ENCODE data around the gene DCUN1D3. TPM values are rescaled to one million over a fixed set of nuclear protein-coding genes. Genes with fewer than 3 reads are reported as not detected.

DCUN1D3 gene
- total RNA-seq, 1 experiment from 2014 or later, result 17.7 TPM

DNA sequence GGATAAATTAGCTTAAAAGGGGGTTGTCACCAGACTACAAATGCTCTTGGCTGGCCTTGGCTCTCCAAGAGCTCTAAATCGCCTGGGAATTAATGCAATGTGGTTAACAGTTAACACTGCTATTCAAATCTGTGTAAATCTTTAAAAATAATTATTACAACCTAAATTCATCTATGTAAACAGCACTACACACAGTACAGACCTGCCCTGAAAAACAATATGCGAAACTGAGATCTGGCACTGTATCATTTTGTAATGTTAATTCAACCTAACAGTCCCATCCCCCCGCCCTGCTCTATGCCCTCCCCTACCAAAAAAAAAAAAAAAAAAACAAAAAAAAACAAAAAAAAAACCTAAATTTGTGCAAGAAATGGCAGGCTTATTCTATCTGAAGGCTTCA is 40.9 kb downstream of the DCUN1D3 start:
- H3K4me1 ChIP-seq (replicated peaks), result no peaks in the 10 kb centered on the region
- peaks cover 55% of the 10 kb centered on the region for H3K36me3 ChIP-seq
- DNase-seq (ENCODE audit: low read depth in 1 of 2, low spot score in 2 of 2), result no peak
- H3K27me3 ChIP-seq (replicated peaks), result no peaks in the 10 kb centered on the region
- no peak overlapping the region for H3K4me3 ChIP-seq
- no peak overlapping the region for H3K27ac ChIP-seq
- no peaks in the 10 kb centered on the region for H3K9me3 ChIP-seq (replicated peaks)

DNA sequence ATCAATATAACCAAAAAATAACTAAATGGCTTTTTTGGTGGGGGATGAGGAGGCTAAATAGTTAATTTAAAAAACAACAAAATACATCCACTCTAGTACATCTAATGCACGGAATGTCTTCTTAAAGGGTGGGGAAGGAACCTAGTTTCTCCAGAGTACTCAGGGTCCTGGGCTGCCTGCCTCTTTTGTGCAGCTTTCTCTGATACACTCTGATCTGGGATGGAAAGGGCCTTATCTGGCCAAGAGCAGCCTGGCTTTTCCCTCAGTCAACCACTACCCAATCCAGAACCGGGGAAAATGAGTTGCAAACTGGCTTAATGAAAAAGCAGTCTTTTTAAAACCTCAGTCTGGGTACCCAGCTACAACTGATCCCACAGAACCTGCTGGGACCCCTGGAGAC is 42.9 kb downstream of the DCUN1D3 start:
- H3K4me1 ChIP-seq (replicated peaks), result no peaks in the 10 kb centered on the region

DNA sequence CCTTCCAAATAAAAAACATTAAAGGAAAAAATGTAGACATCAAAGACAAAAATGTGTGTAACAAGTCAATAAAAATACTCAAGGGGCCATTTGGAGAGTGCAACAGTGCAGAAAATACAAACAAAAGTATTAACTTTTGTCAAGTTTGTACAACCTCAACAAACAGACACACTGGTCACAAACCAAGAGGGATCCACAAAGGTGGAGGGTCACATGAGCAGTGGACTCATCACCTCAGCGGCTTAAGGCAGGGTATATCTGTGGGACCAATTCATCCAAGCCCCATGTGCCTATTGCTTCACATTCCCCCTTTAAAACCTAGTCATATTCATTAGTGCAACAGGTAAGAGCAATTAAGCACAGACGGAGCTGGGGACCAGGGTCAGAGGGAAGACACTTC is 45.2 kb downstream of the DCUN1D3 start:
- Histone ChIP-seq H3K4me1 (replicated peaks) (peaks cover 7% of the 10 kb centered on the region; the same call in 1 of the 2 replicates), H3K27me3 (replicated peaks) (no peaks in the 10 kb centered on the region), H3K4me3 (no peak overlapping the region), H3K27ac (no peak overlapping the region), H3K36me3 (peaks cover 60% of the 10 kb centered on the region), H3K9me3 (replicated peaks) (no peaks in the 10 kb centered on the region)
- DNase-seq (ENCODE audit: low read depth in 1 of 2, low spot score in 2 of 2), result no peak

More for the DNA sequence above, 42.9 kb downstream of the DCUN1D3 start:
- Histone ChIP-seq H3K27me3 (replicated peaks) (no peaks in the 10 kb centered on the region), H3K9me3 (replicated peaks) (no peaks in the 10 kb centered on the region), H3K27ac (no peak overlapping the region), H3K4me3 (no peak overlapping the region), H3K36me3 (peaks cover 62% of the 10 kb centered on the region)
- DNase-seq (ENCODE audit: low read depth in 1 of 2, low spot score in 2 of 2), result no peak

DNA sequence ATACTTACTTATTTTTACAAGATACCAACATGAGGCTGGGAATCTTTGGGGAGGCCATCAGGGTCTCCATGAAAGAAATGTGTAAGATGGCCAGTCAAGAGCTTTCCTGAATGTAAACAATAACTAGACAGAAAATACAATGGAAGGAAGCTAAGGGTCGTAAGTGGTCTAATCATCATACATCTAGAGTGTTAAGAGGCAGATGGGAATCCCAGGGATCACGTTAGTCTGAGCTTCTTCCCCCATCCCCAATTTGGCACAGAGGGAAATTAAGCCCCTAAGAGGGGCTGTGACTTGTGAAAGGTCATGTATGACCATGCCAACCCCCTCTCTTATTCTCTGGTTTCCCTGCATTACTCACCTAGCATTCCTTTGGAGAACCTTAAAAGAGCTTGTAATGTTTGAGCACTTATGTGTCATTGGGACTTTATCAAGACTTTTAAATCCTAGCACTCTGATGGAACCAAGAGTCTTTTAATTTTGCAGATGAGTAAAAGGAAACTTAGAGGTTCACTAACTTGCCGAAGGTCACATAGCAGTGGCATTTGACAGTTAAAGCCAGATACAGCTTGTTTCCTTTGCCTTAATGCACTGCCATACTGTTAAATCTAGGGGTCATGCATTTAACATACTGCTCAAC is 46.1 kb downstream of the DCUN1D3 start:
- Histone ChIP-seq H3K27ac (no peak overlapping the region), H3K27me3 (replicated peaks) (no peaks in the 10 kb centered on the region), H3K36me3 (peaks cover 61% of the 10 kb centered on the region), H3K4me1 (replicated peaks) (peaks cover 7% of the 10 kb centered on the region; the same call in 1 of the 2 replicates), H3K9me3 (replicated peaks) (no peaks in the 10 kb centered on the region), H3K4me3 (no peak overlapping the region)
- DNase-seq (ENCODE audit: low read depth in 1 of 2, low spot score in 2 of 2), result no peak

DNA sequence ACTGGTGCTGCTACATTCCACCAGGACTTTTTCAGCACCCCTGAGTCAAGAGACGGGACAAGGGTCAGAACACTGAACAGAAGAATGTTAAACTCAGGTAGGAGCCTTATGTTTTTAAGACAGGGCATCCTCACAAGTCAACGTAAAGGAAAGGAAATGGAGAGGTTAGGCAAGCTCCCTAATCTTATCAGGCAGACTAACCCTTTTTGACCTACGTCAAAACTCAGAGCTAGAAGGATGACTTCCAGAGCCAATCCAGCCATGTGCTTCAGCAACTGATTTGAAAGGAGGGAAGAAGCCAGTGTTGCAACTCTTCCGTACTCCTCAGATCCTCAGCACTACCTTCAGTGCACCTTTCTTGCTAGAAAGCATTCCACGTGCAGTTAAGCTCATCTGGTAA is 47.0 kb downstream of the DCUN1D3 start:
- Histone ChIP-seq H3K9me3 (replicated peaks) (no peaks in the 10 kb centered on the region), H3K27ac (no peak overlapping the region), H3K4me3 (no peak overlapping the region), H3K4me1 (replicated peaks) (peaks cover 7% of the 10 kb centered on the region; the same call in 1 of the 2 replicates), H3K36me3 (peaks cover 71% of the 10 kb centered on the region), H3K27me3 (replicated peaks) (no peaks in the 10 kb centered on the region)
- DNase-seq (ENCODE audit: low read depth in 1 of 2, low spot score in 2 of 2), result no peak

DNA sequence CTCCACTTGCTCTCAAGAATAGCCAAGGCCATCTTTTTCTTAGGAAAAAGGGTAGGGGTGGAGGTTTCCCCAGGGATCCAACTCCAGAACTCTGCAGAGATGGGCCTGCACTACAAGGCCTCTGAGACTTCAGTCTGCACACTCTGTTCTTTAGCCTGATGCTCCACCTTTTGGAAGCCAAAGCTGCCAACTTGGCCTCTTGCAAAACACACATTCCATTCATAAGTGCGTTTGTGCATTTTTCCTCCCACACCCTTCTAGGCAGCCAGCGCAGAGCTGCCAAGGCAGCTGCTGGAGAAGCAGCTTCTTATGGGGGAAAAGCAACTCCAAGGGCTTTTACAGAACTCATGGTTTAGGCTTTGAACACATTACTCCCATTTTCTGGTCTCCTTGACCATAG is 48.6 kb downstream of the DCUN1D3 start:
- peak in 1 of 2 experiments; percentile 21 for DNase-seq (ENCODE audit: low read depth in 1 of 2, low spot score in 2 of 2)
- Histone ChIP-seq H3K27me3 (replicated peaks) (no peaks in the 10 kb centered on the region), H3K4me1 (replicated peaks) (peaks cover 7% of the 10 kb centered on the region; the same call in 1 of the 2 replicates), H3K36me3 (peaks cover 68% of the 10 kb centered on the region), H3K4me3 (no peak overlapping the region), H3K9me3 (replicated peaks) (no peaks in the 10 kb centered on the region), H3K27ac (no peak overlapping the region)

DNA sequence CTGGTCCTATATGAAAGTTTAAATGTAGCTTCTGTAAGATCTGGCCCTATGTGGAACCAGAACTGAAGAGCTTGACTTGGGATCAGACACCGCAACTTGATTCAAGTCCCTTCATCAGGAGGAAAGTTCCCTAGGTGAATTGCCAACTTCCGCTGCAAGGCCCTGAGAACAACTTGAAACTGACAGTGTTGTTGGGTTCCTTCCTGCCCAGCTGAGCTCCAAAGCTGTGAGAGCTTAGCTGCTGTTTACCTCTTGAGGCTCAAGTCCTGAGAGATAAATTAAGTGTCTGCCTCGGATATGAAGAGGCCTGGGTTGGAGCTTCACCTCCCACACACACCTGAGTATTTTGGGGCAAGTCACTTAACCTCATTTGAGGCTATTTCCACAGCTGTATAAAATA is 49.2 kb downstream of the DCUN1D3 start:
- DNase-seq (ENCODE audit: low read depth in 1 of 2, low spot score in 2 of 2), result no peak
- H3K27me3 ChIP-seq (replicated peaks), result no peaks in the 10 kb centered on the region
- peaks cover 70% of the 10 kb centered on the region for H3K36me3 ChIP-seq

DNA sequence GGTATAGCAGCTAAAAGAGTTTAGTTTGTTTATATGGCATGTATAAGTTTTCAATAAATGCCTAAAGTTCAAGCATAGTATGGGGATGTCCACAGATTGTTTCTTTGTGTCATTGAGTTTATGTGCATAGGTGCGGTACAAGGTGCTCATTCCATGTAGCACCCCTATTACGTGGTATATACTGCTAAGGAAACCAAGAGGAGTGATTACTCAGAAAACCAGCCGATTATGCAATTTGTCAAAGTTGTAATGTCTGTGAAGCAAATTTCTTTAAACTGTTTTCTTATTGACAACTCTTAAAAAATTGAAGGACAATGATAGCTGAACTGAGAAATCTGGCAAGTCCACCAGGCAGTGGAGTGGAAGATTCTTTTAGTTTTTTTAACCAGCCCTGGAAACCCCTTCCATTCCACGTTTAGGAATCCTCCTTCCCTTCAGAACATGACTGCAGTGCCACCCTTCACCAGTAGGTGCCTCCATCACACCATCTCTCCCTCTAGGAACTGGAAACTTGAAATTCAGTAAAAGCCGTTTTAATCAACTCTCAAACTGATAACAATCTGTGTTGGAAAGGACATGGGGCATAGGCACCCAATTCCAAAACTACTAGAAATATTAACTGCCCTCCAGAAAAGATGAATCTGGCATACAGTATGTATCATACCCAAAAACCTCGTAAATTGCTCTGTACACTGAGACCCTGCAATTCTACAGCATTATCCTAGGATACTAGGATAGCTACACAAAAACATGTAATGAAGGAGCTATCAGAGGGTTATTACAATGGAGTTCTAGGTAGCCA is 50.4 kb downstream of the DCUN1D3 start:
- Histone ChIP-seq H3K9me3 (replicated peaks) (no peaks in the 10 kb centered on the region), H3K27me3 (replicated peaks) (no peaks in the 10 kb centered on the region), H3K36me3 (peaks cover 71% of the 10 kb centered on the region), H3K4me1 (replicated peaks) (peaks cover 7% of the 10 kb centered on the region; the same call in 1 of the 2 replicates), H3K4me3 (no peak overlapping the region), H3K27ac (no peak overlapping the region)
- DNase-seq (ENCODE audit: low read depth in 1 of 2, low spot score in 2 of 2), result peak; percentile 70 to 71

More for the DNA sequence above, 49.2 kb downstream of the DCUN1D3 start:
- Histone ChIP-seq H3K4me3 (no peak overlapping the region), H3K9me3 (replicated peaks) (no peaks in the 10 kb centered on the region), H3K4me1 (replicated peaks) (peaks cover 7% of the 10 kb centered on the region; the same call in 1 of the 2 replicates), H3K27ac (no peak overlapping the region)

DNA sequence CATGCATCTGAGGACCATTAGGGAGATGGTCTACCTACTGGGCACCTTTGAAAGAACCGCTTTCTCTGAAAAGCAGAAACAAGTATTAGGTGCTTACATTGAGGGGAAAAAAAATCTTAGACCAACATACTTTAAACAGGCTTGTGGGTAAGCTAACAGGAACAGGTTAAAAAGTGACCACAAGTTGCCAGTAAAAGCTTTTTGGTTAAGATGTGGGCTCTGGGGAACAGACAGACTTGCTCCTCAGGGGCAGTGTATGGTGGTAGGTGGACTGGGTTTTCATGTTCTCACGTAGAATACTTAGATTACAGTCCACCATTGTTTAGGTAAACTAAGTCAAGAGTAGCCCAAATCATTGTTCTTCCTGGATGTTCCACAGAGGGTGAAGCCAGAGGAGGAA is 52.6 kb downstream of the DCUN1D3 start:
- H3K4me3 ChIP-seq, result no peak overlapping the region
- no peaks in the 10 kb centered on the region for H3K27me3 ChIP-seq (replicated peaks)
- H3K36me3 ChIP-seq, result peaks cover 76% of the 10 kb centered on the region
- no peak overlapping the region for H3K27ac ChIP-seq
- no peak for DNase-seq (ENCODE audit: low read depth in 1 of 2, low spot score in 2 of 2)
- no peaks in the 10 kb centered on the region for H3K9me3 ChIP-seq (replicated peaks)
- peaks cover 7% of the 10 kb centered on the region; the same call in 1 of the 2 replicates for H3K4me1 ChIP-seq (replicated peaks)

DNA sequence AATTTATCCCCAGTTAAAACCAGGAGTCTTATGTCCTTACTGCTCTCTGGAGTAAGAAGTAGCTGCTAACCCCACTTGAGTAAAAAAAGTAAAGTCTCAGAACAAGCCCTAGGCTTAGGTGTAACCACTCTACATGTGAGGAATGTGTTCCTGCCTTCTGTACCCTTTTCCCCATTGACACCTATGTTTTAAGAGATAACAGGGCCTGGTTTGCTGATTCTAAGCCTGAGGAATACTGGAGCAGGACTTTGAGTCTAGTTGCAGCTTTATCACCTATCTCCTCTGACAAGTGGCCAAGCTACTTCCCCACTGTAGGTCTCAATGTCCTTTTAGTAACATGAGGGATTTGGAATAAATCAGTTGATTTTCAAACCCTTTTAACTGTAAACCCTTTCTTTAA is 53.6 kb downstream of the DCUN1D3 start:
- H3K4me1 ChIP-seq (replicated peaks), result peaks cover 3% of the 10 kb centered on the region; the same call in 1 of the 2 replicates
- H3K4me3 ChIP-seq, result no peak overlapping the region
- no peaks in the 10 kb centered on the region for H3K27me3 ChIP-seq (replicated peaks)
- H3K9me3 ChIP-seq (replicated peaks), result no peaks in the 10 kb centered on the region
- DNase-seq (ENCODE audit: low read depth in 1 of 2, low spot score in 2 of 2), result no peak
- no peak overlapping the region for H3K27ac ChIP-seq
- H3K36me3 ChIP-seq, result peaks cover 78% of the 10 kb centered on the region

DNA sequence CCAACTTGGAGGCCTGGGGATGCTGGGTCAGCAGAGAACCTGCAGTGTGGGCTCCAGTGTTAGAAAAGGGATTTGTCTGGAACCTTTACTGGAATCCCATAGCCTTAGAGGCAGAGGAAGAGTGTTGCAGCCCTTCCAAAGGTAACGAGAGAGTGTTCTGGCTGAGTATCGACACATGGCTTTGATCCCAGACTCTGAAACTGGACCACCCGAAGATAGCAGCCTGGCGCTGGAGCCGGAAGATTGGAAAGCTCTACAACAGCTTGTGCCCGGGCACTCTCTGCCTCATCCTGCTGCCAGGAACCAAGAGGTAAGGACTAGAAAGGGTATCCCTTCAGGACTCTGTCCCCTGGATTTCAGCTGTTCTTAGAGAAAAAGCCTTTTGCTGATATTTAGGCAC is 54.1 kb downstream of the DCUN1D3 start:
- no peaks in the 10 kb centered on the region for H3K27me3 ChIP-seq (replicated peaks)
- H3K4me3 ChIP-seq, result no peak overlapping the region
- peaks cover 74% of the 10 kb centered on the region for H3K36me3 ChIP-seq
- no peak overlapping the region for H3K27ac ChIP-seq
- H3K4me1 ChIP-seq (replicated peaks), result no peaks in the 10 kb centered on the region
- H3K9me3 ChIP-seq (replicated peaks), result no peaks in the 10 kb centered on the region
- no peak for DNase-seq (ENCODE audit: low read depth in 1 of 2, low spot score in 2 of 2)

DNA sequence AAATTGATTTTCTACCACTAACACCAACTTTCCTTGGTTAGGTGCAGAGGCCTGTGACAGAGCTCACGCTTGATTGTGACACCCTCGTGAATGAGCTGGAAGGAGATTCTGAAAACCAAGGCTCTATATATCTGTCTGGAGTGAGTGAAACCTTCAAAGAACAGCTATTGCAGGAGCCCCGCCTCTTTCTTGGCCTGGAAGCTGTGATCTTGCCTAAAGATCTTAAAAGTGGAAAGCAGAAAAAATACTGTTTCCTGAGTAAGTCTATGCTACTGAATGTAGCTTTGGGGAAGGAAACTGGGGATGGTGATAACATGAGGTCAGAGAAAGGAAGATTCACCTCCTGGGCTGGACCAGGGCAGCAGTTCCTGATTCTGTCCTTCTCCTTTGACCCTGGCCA is 55.6 kb downstream of the DCUN1D3 start:
- Histone ChIP-seq H3K27ac (no peak overlapping the region), H3K4me1 (replicated peaks) (no peaks in the 10 kb centered on the region), H3K4me3 (no peak overlapping the region), H3K27me3 (replicated peaks) (no peaks in the 10 kb centered on the region), H3K9me3 (replicated peaks) (no peaks in the 10 kb centered on the region), H3K36me3 (peaks cover 81% of the 10 kb centered on the region)
- DNase-seq (ENCODE audit: low read depth in 1 of 2, low spot score in 2 of 2), result no peak

DNA sequence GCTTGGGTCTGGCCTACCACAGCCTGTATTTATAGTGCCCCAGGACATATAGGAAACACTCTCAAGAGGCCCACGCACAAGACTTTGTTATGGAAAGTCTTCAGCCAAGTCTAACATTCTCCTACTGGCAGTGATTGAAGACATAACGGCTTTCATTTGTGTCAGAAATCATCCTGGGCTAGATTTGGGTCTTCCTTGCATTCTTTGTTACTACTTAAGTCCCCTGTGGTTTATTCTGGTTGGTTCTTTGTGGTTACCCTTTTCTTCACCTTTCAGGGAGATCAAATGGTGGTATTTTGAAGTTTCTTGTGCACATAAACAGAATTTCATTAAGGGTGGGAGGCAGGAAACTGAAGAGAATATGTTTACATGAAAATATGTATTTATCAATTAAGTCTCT is 56.1 kb downstream of the DCUN1D3 start:
- H3K4me1 ChIP-seq (replicated peaks), result no peaks in the 10 kb centered on the region
- H3K9me3 ChIP-seq (replicated peaks), result no peaks in the 10 kb centered on the region
- no peak overlapping the region for H3K4me3 ChIP-seq
- no peaks in the 10 kb centered on the region for H3K27me3 ChIP-seq (replicated peaks)
- no peak overlapping the region for H3K27ac ChIP-seq
- peaks cover 79% of the 10 kb centered on the region for H3K36me3 ChIP-seq
- no peak for DNase-seq (ENCODE audit: low read depth in 1 of 2, low spot score in 2 of 2)

DNA sequence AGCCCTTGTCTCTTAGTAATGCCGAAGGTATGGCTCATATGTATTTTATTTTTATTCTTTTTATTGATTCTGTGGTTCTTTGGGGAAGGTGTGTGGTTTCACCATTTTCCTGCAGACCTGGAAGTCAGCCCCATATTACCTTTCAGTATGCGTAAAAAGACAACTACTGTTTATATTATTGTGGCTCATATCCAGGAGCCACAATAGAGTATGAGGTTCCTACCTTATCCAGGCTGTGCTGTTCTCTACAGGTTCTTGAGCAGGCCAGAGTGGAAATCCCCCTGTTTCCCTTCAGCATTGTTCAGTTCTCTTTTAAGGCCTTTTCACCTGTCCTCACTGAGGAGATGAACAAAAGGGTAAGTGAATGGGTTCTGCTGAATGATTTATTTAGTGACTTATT is 60.7 kb downstream of the DCUN1D3 start:
- no peak overlapping the region for H3K4me3 ChIP-seq
- no peaks in the 10 kb centered on the region for H3K4me1 ChIP-seq (replicated peaks)
- H3K27ac ChIP-seq, result no peak overlapping the region
- H3K27me3 ChIP-seq (replicated peaks), result no peaks in the 10 kb centered on the region; the same call in 1 of the 2 replicates
- H3K9me3 ChIP-seq (replicated peaks), result no peaks in the 10 kb centered on the region
- DNase-seq (ENCODE audit: low read depth in 1 of 2, low spot score in 2 of 2), result no peak
- peaks cover 82% of the 10 kb centered on the region for H3K36me3 ChIP-seq
